ENCODE data around the gene SAMD1. TPM values are rescaled to one million over a fixed set of nuclear protein-coding genes. Genes with fewer than 3 reads are reported as not detected.
A peak's percentile ranks its signal among the peaks of the same experiment; 100 is the strongest.

SAMD1 gene
- total and polyA plus RNA-seq, 3 donors from 2014 or later = 34.0 to 72.9 (median 50.6) TPM

DNA sequence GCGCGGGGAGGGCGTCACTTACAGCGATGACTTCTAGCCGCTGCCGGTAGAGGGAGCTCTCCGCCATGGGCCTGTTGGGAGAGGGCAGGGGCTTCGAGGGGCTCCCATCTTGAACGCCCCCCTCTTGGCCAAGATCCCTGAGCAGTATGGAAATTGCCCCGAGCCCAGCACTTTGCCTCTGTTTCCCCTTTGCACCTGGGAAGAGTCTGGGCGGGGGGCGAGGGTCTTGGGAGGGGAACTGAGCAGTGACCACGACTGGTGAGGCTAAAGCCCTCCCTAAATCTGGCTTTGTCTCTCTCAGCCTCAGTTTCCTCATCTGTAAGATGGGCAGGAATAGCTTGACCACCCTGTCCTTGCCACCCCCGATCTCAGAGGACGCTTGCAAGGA lies 31.5 kb downstream of the SAMD1 start:
- no peak overlapping the region for H3K27ac ChIP-seq
- peaks cover 13% of the 10 kb centered on the region for H3K4me1 ChIP-seq
- H3K9me3 ChIP-seq = no peaks in the 10 kb centered on the region
- no peak for TF ChIP-seq POLR2A (IDR thresholded peaks at IDR 0.05)
- TF ChIP-seq, protein P1, sequence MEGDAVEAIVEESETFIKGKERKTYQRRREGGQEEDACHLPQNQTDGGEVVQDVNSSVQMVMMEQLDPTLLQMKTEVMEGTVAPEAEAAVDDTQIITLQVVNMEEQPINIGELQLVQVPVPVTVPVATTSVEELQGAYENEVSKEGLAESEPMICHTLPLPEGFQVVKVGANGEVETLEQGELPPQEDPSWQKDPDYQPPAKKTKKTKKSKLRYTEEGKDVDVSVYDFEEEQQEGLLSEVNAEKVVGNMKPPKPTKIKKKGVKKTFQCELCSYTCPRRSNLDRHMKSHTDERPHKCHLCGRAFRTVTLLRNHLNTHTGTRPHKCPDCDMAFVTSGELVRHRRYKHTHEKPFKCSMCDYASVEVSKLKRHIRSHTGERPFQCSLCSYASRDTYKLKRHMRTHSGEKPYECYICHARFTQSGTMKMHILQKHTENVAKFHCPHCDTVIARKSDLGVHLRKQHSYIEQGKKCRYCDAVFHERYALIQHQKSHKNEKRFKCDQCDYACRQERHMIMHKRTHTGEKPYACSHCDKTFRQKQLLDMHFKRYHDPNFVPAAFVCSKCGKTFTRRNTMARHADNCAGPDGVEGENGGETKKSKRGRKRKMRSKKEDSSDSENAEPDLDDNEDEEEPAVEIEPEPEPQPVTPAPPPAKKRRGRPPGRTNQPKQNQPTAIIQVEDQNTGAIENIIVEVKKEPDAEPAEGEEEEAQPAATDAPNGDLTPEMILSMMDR (IDR thresholded peaks at IDR 0.05) = peak in 1 of 3 experiments; percentile 53
- H3K36me3 ChIP-seq (ENCODE audit: low read depth, missing control alignments) = no peaks in the 10 kb centered on the region
- peak; percentile 39 for DNase-seq
- intact Hi-C loops (cut with DNase I; ENCODE audit: low total_unique reads) = no loop called here
- H3K27me3 ChIP-seq = no peaks in the 10 kb centered on the region
- 14 to 15% methylated on average over 12 to 15 of the region's 15 CpGs for WGBS, 2 donors
- H3K4me3 ChIP-seq = no peak overlapping the region

DNA sequence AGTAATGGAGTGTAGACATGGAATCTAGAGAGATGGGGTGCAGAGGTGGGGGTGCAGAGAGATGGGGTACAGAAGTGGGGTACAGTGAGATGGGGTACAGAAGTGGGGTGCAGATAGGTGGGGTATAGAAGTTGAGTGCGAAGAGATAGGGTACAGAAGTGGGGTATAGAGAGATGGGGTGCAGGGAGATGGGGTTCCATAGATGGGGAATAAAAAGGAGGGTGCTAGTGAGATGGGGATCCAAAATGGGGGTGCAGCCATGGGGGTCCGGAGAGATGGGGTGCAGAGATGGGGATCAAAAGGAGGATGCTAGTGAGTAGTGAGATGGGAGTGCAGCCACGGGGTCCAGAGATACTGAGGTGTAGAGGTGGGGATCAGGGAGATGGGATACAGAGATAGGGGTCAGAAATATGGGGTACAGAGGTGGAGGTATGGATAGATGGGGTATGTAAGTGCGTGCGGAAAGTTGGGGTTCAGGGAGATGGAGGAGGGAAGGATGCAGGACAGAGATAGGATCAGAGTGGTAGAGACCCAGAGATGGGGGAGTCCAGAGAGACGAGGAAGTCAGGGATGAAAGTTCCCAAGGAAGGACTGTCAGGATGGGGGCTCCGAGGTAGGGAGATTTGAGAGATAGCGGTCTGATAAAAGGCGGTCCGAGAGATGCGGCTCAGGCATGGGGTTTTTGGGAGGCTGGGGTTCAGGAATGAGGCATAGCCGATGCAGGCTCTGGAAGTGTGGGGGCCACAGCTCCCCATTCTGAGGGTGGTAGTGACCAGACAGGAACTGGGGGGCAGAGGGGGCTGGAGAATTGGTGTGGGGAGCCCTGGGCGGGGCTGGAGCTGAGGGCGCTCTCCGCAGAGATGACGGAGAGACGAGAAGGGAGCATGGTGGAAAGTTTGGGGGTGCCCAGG lies 32.1 kb downstream of the SAMD1 start:
- DNase-seq = no peak
- peaks cover 13% of the 10 kb centered on the region for H3K4me1 ChIP-seq
- intact Hi-C loops (cut with DNase I; ENCODE audit: low total_unique reads) = no loop called here
- WGBS, 2 donors = 18 to 19% methylated on average over 17 of the region's 17 CpGs
- no peaks in the 10 kb centered on the region for H3K9me3 ChIP-seq
- H3K27me3 ChIP-seq = no peaks in the 10 kb centered on the region
- no peaks in the 10 kb centered on the region for H3K36me3 ChIP-seq (ENCODE audit: low read depth, missing control alignments)
- H3K27ac ChIP-seq = no peak overlapping the region
- TF ChIP-seq, protein P1 (IDR thresholded peaks at IDR 0.05) = no peak
- no peak for TF ChIP-seq POLR2A (IDR thresholded peaks at IDR 0.05)
- H3K4me3 ChIP-seq = no peak overlapping the region

DNA sequence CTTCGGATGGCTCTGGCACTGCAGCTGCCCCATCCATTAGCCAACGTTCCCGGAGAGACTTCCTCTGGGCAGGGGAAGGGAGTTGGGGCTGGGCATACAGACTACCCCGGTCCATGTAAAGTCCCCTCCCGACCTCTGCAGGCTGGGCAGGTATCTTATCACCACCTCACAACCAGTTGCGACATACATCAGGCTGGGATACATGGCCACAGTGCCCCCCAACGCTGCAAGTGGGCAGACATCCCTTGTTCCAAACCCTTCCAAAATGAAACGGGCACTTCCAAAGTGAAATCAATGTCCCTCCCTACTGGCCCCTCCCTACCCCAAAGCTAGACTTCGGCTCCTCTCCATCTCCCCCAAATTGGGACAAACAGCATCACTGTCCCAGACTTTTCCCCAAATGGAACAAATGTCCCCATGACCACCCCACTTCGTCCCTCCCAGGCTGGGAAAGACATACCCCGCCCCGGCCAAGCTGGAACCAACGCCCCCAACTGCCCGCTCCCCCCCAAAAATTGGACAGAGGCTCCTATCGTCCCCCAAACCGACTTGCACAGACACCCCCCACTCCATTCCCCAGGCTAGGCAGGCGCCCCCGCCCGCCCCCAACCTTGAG lies 33.7 kb downstream of the SAMD1 start:
- H3K4me3 ChIP-seq = peak overlapping the region; percentile 42 to 53
- no peaks in the 10 kb centered on the region for H3K9me3 ChIP-seq
- TF ChIP-seq, protein P1 (IDR thresholded peaks at IDR 0.05) = no peak
- no peak for TF ChIP-seq POLR2A (IDR thresholded peaks at IDR 0.05)
- H3K36me3 ChIP-seq (ENCODE audit: low read depth, missing control alignments) = no peaks in the 10 kb centered on the region
- no peak for DNase-seq
- peaks cover 11% of the 10 kb centered on the region for H3K4me1 ChIP-seq
- peak overlapping the region in 1 of 2 donors; percentile 74 for H3K27ac ChIP-seq
- 18 to 31% methylated on average over 8 to 14 of the region's 19 CpGs for WGBS, 2 donors
- no peaks in the 10 kb centered on the region for H3K27me3 ChIP-seq
- intact Hi-C loops (cut with DNase I; ENCODE audit: low total_unique reads) = no loop called here

DNA sequence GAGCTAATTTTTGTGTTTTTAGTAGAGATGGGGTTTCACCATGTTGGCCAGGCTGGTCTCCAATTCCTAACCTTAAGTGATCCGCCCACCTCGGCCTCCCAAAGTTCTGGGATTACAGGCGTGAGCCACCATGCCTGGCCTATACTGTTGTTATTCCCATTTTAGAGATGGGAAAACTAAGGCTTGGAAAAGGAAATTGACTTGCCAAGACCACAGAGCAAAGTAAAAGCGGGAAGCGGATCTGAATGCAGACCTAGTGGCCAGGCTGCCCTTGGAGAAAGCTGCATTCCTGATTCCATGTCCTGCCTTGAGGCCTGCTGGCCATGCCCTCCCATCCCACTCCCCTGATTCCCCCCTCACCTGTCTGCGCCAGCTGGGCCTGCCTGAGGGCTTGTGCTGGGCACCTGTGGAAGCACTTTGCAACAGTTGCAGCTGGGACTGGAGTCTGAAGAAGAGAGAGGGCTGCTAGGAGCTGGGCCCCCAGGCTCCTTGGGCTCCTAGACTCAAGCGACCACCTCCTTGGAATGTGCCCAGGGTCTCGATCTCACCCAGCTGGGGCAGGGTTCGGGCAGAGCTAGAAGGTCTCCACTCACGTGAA lies 34.4 kb downstream of the SAMD1 start:
- Histone ChIP-seq H3K27me3 (no peaks in the 10 kb centered on the region), H3K9me3 (no peaks in the 10 kb centered on the region), H3K4me1 (peaks cover 4% of the 10 kb centered on the region), H3K27ac (no peak overlapping the region), H3K36me3 (ENCODE audit: low read depth, missing control alignments) (no peaks in the 10 kb centered on the region), H3K4me3 (no peak overlapping the region)
- no peak for DNase-seq
- intact Hi-C loops (cut with DNase I; ENCODE audit: low total_unique reads) = no loop called here
- TF ChIP-seq POLR2A (IDR thresholded peaks at IDR 0.05) = no peak
- TF ChIP-seq, protein P1 (IDR thresholded peaks at IDR 0.05) = no peak
- 87 to 92% methylated on average over 7 to 10 of the region's 10 CpGs for WGBS, 2 donors
